HepG2 (cell line): Measurements from ENCODE around the gene TRIM36. TPM values are rescaled to one million over a fixed set of nuclear protein-coding genes. Genes with fewer than 3 reads are reported as not detected.

Experiments
- ATAC-seq: fragments of 200-7000 bp; cut with Tn5 transposase; 3 replicates; pipeline ENCODE4 v1.9.1; 2020; ENCODE audit warnings: mild to moderate bottlenecking, moderate library complexity
- BruUV-seq: library from RNA; stranded (reverse); fragments of 400-500 nt; replicated peaks from 2 replicates; lab custom pipeline; 2021; lab: Mats Ljungman, UMichigan
- CTCF ChIA-PET: fragments of 300-600 bp; formaldehyde crosslinking; extraction: SDS; loops from one replicate; lab custom pipeline; 2021; ENCODE audit warnings: low total read pairs, inconsistent platforms, low intra/inter-chr PET ratio; lab: Yijun Ruan, JAX
- POLR2A ChIA-PET: fragments of 350-600 bp; sonication (Branson Sonifier 250); formaldehyde crosslinking; loops from one replicate; lab custom pipeline; 2020; ENCODE audit warnings: antibody characterized with exemption, inconsistent platforms; lab: Yijun Ruan, JAX
- DNase-seq: peaks from one replicate; pipeline ENCODE4 v3.0.0-alpha.2; 2015; ENCODE audit warnings: low spot score
- FAIRE-seq: peaks from 3 replicates; lab custom pipeline; 2011; peaks lifted over from hg19 to GRCh38; lab: Jason Lieb, UNC
- H2AFZ ChIP-seq: one replicate; pipeline ENCODE4 v1.6.1; 2011; ENCODE audit warnings: low read length, inconsistent platforms
- H3K27ac ChIP-seq: fragments of 300-600 bp; 3 replicates; pipeline ENCODE4 v1.8.0; 2011; ENCODE audit warnings: mixed run types, mild to moderate bottlenecking, mixed read lengths, low read length, inconsistent platforms; ENCODE audit not compliant: insufficient read depth; ENCODE audit errors: extremely low read length
- H3K27me3 ChIP-seq, 2 experiments: fragments of 200-600 bp in 1 of 2; 2 replicates in 1 of 2; 3 replicates in 1 of 2; pipeline versions ENCODE4 v1.6.0 to v1.8.0; 2011; ENCODE audit warnings: low read length in 2 of 2, mild to moderate bottlenecking in 2 of 2, moderate library complexity in 2 of 2, inconsistent platforms in 1 of 2; ENCODE audit not compliant: insufficient read depth in 2 of 2, control insufficient read depth in 1 of 2
- H3K36me3 ChIP-seq, 2 experiments: fragments of 200-600 bp in 1 of 2; replicated peaks in 1 of 2; 2 replicates in 1 of 2; 3 replicates in 1 of 2; pipeline versions ENCODE4 v1.5.1 to v1.8.0; 2011; ENCODE audit warnings: low read length in 2 of 2, inconsistent platforms in 1 of 2; ENCODE audit not compliant: insufficient read depth in 2 of 2, control insufficient read depth in 1 of 2
- H3K4me1 ChIP-seq: 2 replicates; pipeline ENCODE4 v1.5.1; 2012; ENCODE audit warnings: low read length, inconsistent platforms; ENCODE audit not compliant: insufficient read depth
- H3K4me2 ChIP-seq: 2 replicates; pipeline ENCODE4 v1.6.0; 2011; ENCODE audit warnings: low read depth, low read length, inconsistent platforms
- H3K4me3 ChIP-seq, 3 experiments: fragments of 200-600 bp in 1 of 3; sonication (generic), shearing (Covaris generic) in 1 of 3; replicated peaks in 1 of 3; 2 replicates each; pipeline ENCODE4 v1.5.1; 2011 to 2016; ENCODE audit warnings: low read length in 3 of 3, inconsistent platforms in 2 of 3, low read depth in 2 of 3, mild to moderate bottlenecking in 2 of 3, control low read depth in 1 of 3, mixed read lengths in 1 of 3; ENCODE audit not compliant: insufficient read depth in 1 of 3
- H3K79me2 ChIP-seq: one replicate; pipeline ENCODE4 v1.6.1; 2011; ENCODE audit warnings: low read length, inconsistent platforms; ENCODE audit not compliant: insufficient read depth
- H3K9ac ChIP-seq: 2 replicates; pipeline ENCODE4 v1.6.0; 2011; ENCODE audit warnings: mild to moderate bottlenecking, low read depth, low read length, inconsistent platforms; ENCODE audit not compliant: insufficient read depth
- H3K9me3 ChIP-seq: 2 replicates; pipeline ENCODE4 v1.5.1; 2012; ENCODE audit warnings: mild to moderate bottlenecking, low read length
- H4K20me1 ChIP-seq: 2 replicates; pipeline ENCODE4 v1.6.0; 2011; ENCODE audit warnings: inconsistent platforms, mild to moderate bottlenecking, low read length, moderate library complexity; ENCODE audit not compliant: insufficient read depth
- ATF1 ChIP-seq: IDR thresholded peaks from 2 replicates; pipeline ENCODE4 v1.6.1; 2016; ENCODE audit warnings: mild to moderate bottlenecking, control low read depth
- NONO ChIP-seq, 2 experiments: fragments of 450-650 bp in 1 of 2; sonication (generic) in 1 of 2; formaldehyde crosslinking in 1 of 2; IDR thresholded peaks in 1 of 2; conservative IDR thresholded peaks in 1 of 2; 2 replicates each; pipeline versions ENCODE4 v1.6.1 to v1.8.0; 2017 to 2022; ENCODE audit warnings: mild to moderate bottlenecking in 1 of 2, missing genetic modification reagents in 1 of 2, moderate library complexity in 1 of 2
- PHF21A ChIP-seq: sonication (generic); formaldehyde crosslinking; IDR thresholded peaks from 2 replicates; pipeline ENCODE4 v1.5.0; 2020; ENCODE audit warnings: mild to moderate bottlenecking, missing genetic modification reagents
- PREB ChIP-seq: sonication (generic); formaldehyde crosslinking; IDR thresholded peaks from 2 replicates; pipeline ENCODE4 v1.4.0; 2020; ENCODE audit warnings: missing genetic modification reagents
- TOPORS ChIP-seq: sonication (generic); formaldehyde crosslinking; IDR thresholded peaks from 2 replicates; pipeline ENCODE4 v1.8.0; 2023; ENCODE audit warnings: mild to moderate bottlenecking, missing genetic modification reagents
- TRIM24 ChIP-seq: sonication (generic); formaldehyde crosslinking; IDR thresholded peaks from 2 replicates; pipeline ENCODE4 v1.8.0; 2022; ENCODE audit warnings: mild to moderate bottlenecking, missing genetic modification reagents
- ZBTB14 ChIP-seq: sonication (generic); formaldehyde crosslinking; IDR thresholded peaks from 2 replicates; pipeline ENCODE4 v1.4.0; 2020; ENCODE audit warnings: missing genetic modification reagents
- ZBTB7A ChIP-seq: sonication (generic); formaldehyde crosslinking; IDR thresholded peaks from 2 replicates; pipeline ENCODE4 v1.8.0; 2022; ENCODE audit warnings: mild to moderate bottlenecking, missing genetic modification reagents
- ZFP41 ChIP-seq: sonication (generic); formaldehyde crosslinking; IDR thresholded peaks from 2 replicates; pipeline ENCODE4 v1.4.0; 2020; ENCODE audit warnings: mild to moderate bottlenecking, missing genetic modification reagents, borderline replicate concordance
- ZNF251 ChIP-seq: sonication (generic); formaldehyde crosslinking; IDR thresholded peaks from 2 replicates; pipeline ENCODE4 v1.9.0; 2021; ENCODE audit warnings: mild to moderate bottlenecking, missing genetic modification reagents
- ZNF552 ChIP-seq: sonication (generic); formaldehyde crosslinking; IDR thresholded peaks from 2 replicates; pipeline ENCODE4 v1.9.0; 2022; ENCODE audit warnings: missing genetic modification reagents, mild to moderate bottlenecking, borderline replicate concordance
- ZNF564 ChIP-seq: sonication (generic); formaldehyde crosslinking; IDR thresholded peaks from 2 replicates; pipeline ENCODE4 v1.8.1; 2023; ENCODE audit warnings: mild to moderate bottlenecking, missing genetic modification reagents
- ZNF747 ChIP-seq: sonication (generic); formaldehyde crosslinking; IDR thresholded peaks from 2 replicates; pipeline ENCODE4 v1.8.1; 2023; ENCODE audit warnings: missing genetic modification reagents, mild to moderate bottlenecking, borderline replicate concordance
- WGBS: methylation state at CpG from one replicate; pipeline ENCODE4 v1.1.6; 2017; ENCODE audit warnings: low lambda C conversion rate; 5-methylcytosine and 5-hydroxymethylcytosine counted together
- in situ Hi-C: cut with HindIII; loops from 2 replicates; pipeline ENCODE4 v1.10.0; 2017; ENCODE audit warnings: low pct_unique_long_range_greater_than_20kb; ENCODE audit not compliant: extremely low pct_ligation_motif_present
- intact Hi-C: fragments of 100-400 bp; cut with micrococcal nuclease; formaldehyde crosslinking; loops from one replicate; pipeline ENCODE4 v1.10.0; 2022; ENCODE audit not compliant: unreplicated experiment
- polyA plus RNA-seq, 8 experiments: library from polyadenylated mRNA; depleted of rRNA in 3 of 8; stranded (reverse) in 7 of 8; unstranded in 1 of 8; fragments of >200 nt; fragmentation: Illumina TruSeq in 4 of 8; extraction: Trizol in 4 of 8; gene quantifications; 2 replicates each; pipeline versions ENCODE4 v1.2.1 to v1.2.3, GENCODE V29; 2011 to 2016; ENCODE audit warnings: low read depth in 4 of 8, missing spikeins in 1 of 8, mixed read lengths in 1 of 8; ENCODE audit not compliant: insufficient read depth in 1 of 8
- total RNA-seq, 5 experiments: library from RNA; depleted of rRNA; stranded (reverse); fragments of >200 nt; fragmentation: Illumina TruSeq; extraction: Trizol; gene quantifications; 2 replicates each; pipeline ENCODE4 v1.2.3, GENCODE V29; 2016; ENCODE audit warnings: low read depth in 1 of 5

Gene TRIM36
- total and polyA plus RNA-seq, 2 of the 13 experiments (the other 11 are each of a cell fraction or from before 2014, with no cell fraction given) = 1.7 to 2.4 TPM

GRCh38 chr5:115160975-115161475 lies 8.7 kb downstream of the TRIM36 start (continued):
- TF ChIP-seq ZNF251 = no peak
- TF ChIP-seq ZBTB7A (CRISPR knock-in tag) = no peak
- no peak for TF ChIP-seq TRIM24 (CRISPR knock-in tag)
- TF ChIP-seq PREB (CRISPR knock-in tag) = no peak
- no peak for TF ChIP-seq ZFP41 (CRISPR knock-in tag)
- TF ChIP-seq PHF21A (CRISPR knock-in tag) = no peak
- no peak for TF ChIP-seq ZBTB14 (CRISPR knock-in tag)
- no peak for TF ChIP-seq ZNF552 (CRISPR knock-in tag)
- TF ChIP-seq ATF1 = no peak
- no peak for TF ChIP-seq ZNF747
- no peak for TF ChIP-seq TOPORS (CRISPR knock-in tag)
- TF ChIP-seq, all 625 proteins: peak for 0

GRCh38 chr5:115151208-115151805 lies 18.4 kb downstream of the TRIM36 start:
- Histone ChIP-seq H3K36me3 (no peaks in the 10 kb centered on the region), H3K9me3 (no peaks in the 10 kb centered on the region), H3K9ac (no peak overlapping the region), H2AFZ (no peak overlapping the region), H3K4me2 (no peak overlapping the region), H3K27me3 (no peaks in the 10 kb centered on the region), H4K20me1 (no peaks in the 10 kb centered on the region), H3K4me1 (no peaks in the 10 kb centered on the region), H3K27ac (no peak overlapping the region)
- no peak for ATAC-seq
- in situ Hi-C loops = no loop called here
- ChIA-PET CTCF (no interaction called here), POLR2A (no interaction called here)
- intact Hi-C loops = no loop called here
- FAIRE-seq = no peak
- no peak for DNase-seq
- no TSS peak for BruUV-seq
- 83% methylated on average over 3 of the region's 6 CpGs for WGBS
- TF ChIP-seq ZNF564 (CRISPR knock-in tag) (no peak), NONO (IDR thresholded peaks at IDR 0.05) (no peak), NONO (CRISPR knock-in tag; conservative IDR thresholded peaks at IDR 0.05) (no peak)
- TF ChIP-seq, all 625 proteins: peak for 0
- Histone ChIP-seq H3K4me3 (no peak overlapping the region), H3K79me2 (no peaks in the 10 kb centered on the region)
